Brain microvascular endothelial cell (primary cell): ENCODE results near the gene SELENOK.

ENCODE experiments used
- DNase-seq: peaks from one replicate; pipeline ENCODE4 v3.0.0-alpha.2; 2020
- H3K27ac ChIP-seq: fragments of 250-450 bp; sonication (Bioruptor Pico); 2 replicates; pipeline ENCODE4 v1.5.1; 2020; ENCODE audit warnings: mild to moderate bottlenecking, moderate library complexity
- H3K27me3 ChIP-seq: fragments of 250-450 bp; sonication (Bioruptor Pico); replicated peaks from 2 replicates; pipeline ENCODE4 v1.5.1; 2020; ENCODE audit warnings: mild to moderate bottlenecking
- H3K36me3 ChIP-seq: fragments of 250-450 bp; sonication (Bioruptor Pico); replicated peaks from 2 replicates; pipeline ENCODE4 v1.5.1; 2020; ENCODE audit warnings: mild to moderate bottlenecking
- H3K4me3 ChIP-seq: 2 replicates; pipeline ENCODE4 v1.5.1; 2011; ENCODE audit warnings: low read depth, mild to moderate bottlenecking, control low read depth, low read length, moderate library complexity
- in situ Hi-C: cut with HindIII; loops from 2 replicates; pipeline ENCODE4 v1.10.0; 2017; ENCODE audit warnings: low sequenced_read_pairs, low pct_ligation_motif_present
- TF ChIP-seq, protein P1 (sequence below): IDR thresholded peaks from 2 replicates; pipeline ENCODE4 v1.5.1; 2011; ENCODE audit warnings: low read depth, mild to moderate bottlenecking, moderate library complexity, low read length, control low read depth, inconsistent platforms; ENCODE audit errors: missing control alignments

SELENOK gene

DNA sequence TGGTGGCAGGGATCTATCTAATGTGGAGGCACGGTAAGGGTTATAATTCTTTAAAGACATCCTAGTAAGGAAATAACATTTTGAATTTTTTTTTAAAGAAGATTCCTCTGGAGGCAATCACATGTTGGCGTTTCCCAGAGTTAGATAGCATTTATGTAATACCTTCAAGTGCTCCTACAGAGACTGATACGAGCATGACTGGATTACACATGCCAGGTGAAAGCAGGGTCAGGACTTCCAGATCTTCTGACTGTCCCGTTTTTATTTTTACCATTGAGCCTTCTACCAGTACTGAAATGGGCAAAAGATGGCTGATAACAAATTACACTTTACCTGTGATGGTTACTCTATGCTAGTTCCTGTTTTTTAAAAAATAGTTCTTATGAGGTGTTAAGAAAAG is 31.5 kb downstream of the SELENOK start:
- peaks cover 9% of the 10 kb centered on the region for H3K36me3 ChIP-seq
- in situ Hi-C loops, result no loop called here
- H3K4me3 ChIP-seq, result no peak overlapping the region
- no peak for DNase-seq
- no peaks in the 10 kb centered on the region for H3K27me3 ChIP-seq
- TF ChIP-seq, protein P1, sequence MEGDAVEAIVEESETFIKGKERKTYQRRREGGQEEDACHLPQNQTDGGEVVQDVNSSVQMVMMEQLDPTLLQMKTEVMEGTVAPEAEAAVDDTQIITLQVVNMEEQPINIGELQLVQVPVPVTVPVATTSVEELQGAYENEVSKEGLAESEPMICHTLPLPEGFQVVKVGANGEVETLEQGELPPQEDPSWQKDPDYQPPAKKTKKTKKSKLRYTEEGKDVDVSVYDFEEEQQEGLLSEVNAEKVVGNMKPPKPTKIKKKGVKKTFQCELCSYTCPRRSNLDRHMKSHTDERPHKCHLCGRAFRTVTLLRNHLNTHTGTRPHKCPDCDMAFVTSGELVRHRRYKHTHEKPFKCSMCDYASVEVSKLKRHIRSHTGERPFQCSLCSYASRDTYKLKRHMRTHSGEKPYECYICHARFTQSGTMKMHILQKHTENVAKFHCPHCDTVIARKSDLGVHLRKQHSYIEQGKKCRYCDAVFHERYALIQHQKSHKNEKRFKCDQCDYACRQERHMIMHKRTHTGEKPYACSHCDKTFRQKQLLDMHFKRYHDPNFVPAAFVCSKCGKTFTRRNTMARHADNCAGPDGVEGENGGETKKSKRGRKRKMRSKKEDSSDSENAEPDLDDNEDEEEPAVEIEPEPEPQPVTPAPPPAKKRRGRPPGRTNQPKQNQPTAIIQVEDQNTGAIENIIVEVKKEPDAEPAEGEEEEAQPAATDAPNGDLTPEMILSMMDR, result no peak
- no peak overlapping the region for H3K27ac ChIP-seq

DNA sequence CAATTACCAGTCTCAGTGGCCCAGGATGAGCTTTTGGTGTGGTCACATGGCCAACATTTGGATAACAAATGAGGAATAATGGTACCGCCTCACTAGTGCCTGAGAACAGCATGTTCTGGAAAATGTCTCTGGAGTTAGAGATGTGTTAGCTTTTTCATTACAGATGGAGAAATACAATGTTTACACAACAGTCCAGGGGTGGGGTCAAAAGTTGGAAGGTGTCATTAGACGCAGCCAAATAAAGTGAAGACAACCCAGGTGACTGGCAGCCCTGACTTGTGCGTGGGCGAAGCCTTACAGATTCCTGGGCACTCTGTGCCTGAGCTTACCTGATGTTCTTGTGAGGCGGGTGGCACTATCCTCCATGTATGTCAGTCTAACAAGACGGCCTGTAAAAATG is 32.5 kb downstream of the SELENOK start:
- in situ Hi-C loops, result no loop called here
- Histone ChIP-seq H3K27me3 (no peaks in the 10 kb centered on the region), H3K36me3 (peaks cover 2% of the 10 kb centered on the region), H3K27ac (no peak overlapping the region), H3K4me3 (no peak overlapping the region)
- DNase-seq, result no peak
- TF ChIP-seq, protein P1, result no peak

GRCh38 chr3:53858096-53858741 is 33.4 kb downstream of the SELENOK start:
- TF ChIP-seq, protein P1, result peak; percentile 16
- H3K27ac ChIP-seq, result no peak overlapping the region
- no peak for DNase-seq
- H3K36me3 ChIP-seq, result no peaks in the 10 kb centered on the region
- no peak overlapping the region for H3K4me3 ChIP-seq
- no peaks in the 10 kb centered on the region for H3K27me3 ChIP-seq
- in situ Hi-C loops, result no loop called here

- H3K4me3 ChIP-seq, result no peak overlapping the region
- no peaks in the 10 kb centered on the region for H3K36me3 ChIP-seq
- H3K27ac ChIP-seq, result no peak overlapping the region
- TF ChIP-seq, protein P1, result no peak
- in situ Hi-C loops, result no loop called here
- no peaks in the 10 kb centered on the region for H3K27me3 ChIP-seq
- no peak for DNase-seq
These were observed 34.7 kb downstream of the SELENOK start for GRCh38 chr3:53856964-53857363.

GRCh38 chr3:53850895-53851294 is 40.8 kb downstream of the SELENOK start:
- H3K4me3 ChIP-seq, result no peak overlapping the region
- H3K36me3 ChIP-seq, result no peaks in the 10 kb centered on the region
- H3K27ac ChIP-seq, result no peak overlapping the region
- TF ChIP-seq, protein P1, result no peak
- in situ Hi-C loops, result no loop called here
- peaks cover 17% of the 10 kb centered on the region for H3K27me3 ChIP-seq
- peak; percentile 6 for DNase-seq

GRCh38 chr3:53849916-53850315 is 41.7 kb downstream of the SELENOK start:
- TF ChIP-seq, protein P1, result no peak
- DNase-seq, result no peak
- Histone ChIP-seq H3K27ac (no peak overlapping the region), H3K4me3 (no peak overlapping the region), H3K36me3 (no peaks in the 10 kb centered on the region), H3K27me3 (peaks cover 20% of the 10 kb centered on the region)
- in situ Hi-C loops, result no loop called here
